Fibroblast of skin of scalp (primary cell): ENCODE data around the gene HECA.

Source experiments
- DNase-seq: peaks from one replicate; pipeline ENCODE4 v3.0.0-alpha.2; 2013

The HECA gene

DNA sequence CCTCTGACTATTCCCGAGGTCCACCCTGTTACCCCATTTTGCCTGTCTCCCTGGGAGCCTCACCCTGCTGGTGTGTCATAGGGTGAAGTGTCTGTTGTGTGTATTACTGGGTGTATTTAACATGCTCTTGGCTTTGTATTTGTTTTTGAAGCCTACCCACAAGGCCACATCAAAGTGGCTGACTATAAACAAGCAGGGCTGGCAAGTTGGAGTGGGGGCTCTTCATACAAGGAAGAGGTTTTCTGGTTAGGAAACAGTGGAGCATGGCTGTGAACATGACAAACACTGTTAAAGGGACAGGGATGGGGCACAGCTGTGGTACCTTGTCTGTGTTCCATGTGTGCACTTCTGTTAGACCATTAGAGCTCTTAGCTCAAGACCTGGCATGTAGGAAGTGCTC is 26.3 kb downstream of the HECA start:
- DNase-seq, result peak; percentile 31

GRCh38 chr6:139161817-139162284 is 27.0 kb downstream of the HECA start:
- no peak for DNase-seq

- no peak for DNase-seq
These were observed 29.1 kb downstream of the HECA start for GRCh38 chr6:139164001-139164400.

GRCh38 chr6:139165324-139165723 is 30.4 kb downstream of the HECA start:
- no peak for DNase-seq

DNA sequence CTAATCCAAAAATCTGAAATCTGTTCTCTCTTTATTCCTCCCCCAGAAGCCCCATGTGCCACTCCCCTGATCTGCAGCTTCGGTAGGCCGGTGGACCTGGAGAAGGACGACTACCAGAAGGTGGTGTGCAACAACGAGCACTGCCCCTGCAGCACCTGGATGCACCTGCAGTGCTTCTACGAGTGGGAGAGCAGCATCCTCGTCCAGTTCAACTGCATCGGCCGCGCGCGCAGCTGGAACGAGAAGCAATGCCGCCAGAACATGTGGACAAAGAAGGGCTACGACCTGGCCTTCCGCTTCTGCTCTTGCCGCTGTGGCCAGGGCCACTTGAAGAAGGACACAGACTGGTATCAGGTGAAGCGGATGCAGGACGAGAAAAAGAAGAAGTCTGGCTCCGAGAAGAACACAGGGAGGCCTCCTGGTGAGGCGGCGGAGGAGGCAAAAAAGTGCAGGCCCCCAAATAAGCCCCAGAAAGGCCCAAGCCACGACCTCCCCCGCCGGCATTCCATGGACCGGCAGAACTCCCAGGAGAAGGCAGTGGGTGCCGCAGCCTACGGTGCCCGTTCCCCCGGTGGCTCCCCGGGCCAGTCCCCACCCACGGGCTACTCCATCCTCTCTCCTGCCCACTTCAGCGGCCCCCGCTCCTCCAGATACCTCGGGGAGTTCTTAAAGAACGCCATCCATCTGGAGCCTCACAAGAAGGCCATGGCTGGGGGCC is 31.5 kb downstream of the HECA start:
- DNase-seq, result no peak

- no peak for DNase-seq
These were observed 32.1 kb downstream of the HECA start for GRCh38 chr6:139166956-139167313.

GRCh38 chr6:139172151-139172550 is 37.3 kb downstream of the HECA start:
- no peak for DNase-seq

- no peak for DNase-seq
These were observed 37.7 kb downstream of the HECA start for GRCh38 chr6:139172567-139172966.

- DNase-seq, result no peak
These were observed 38.3 kb downstream of the HECA start for GRCh38 chr6:139173172-139173571.

DNA sequence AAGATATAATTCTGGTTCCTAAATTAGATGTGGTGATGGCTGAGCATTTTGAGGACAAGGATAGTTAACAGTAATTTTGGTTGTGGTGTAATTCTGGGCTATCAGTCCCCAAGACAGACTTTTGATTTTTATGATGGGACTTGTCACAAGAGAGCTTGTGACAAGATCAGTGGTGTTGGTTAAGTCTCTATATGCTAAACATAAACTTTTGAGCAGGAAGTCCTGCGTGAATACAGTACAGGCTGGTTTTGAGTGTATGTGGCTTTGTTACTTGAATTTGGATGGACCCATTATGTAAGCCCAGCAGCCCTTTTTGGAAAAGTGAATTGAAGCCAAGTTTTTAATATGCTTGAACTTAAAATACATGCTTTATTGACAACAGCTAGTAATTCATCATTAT is 38.9 kb downstream of the HECA start:
- no peak for DNase-seq

- DNase-seq, result no peak
These were observed 40.1 kb downstream of the HECA start for GRCh38 chr6:139174961-139175360.

GRCh38 chr6:139175389-139175948 is 40.6 kb downstream of the HECA start:
- DNase-seq, result no peak

DNA sequence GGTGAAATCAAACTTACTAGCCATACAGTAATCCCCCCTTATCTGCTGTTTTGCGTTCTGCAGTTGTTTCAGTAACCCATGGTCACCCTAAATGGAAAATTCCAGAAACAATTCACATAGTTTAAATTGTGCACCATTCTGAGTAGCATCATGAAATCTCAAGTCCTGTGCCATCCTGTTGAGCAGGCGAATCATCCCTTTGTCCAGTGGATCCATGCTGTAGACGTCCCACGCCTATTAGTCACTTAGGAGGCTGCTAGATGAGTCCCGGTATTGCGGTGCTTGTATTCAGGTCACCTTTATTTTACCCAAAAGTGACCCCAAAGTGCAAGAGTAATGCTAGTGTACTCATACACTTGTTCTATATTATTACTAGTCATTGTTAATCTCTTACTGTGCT is 46.4 kb downstream of the HECA start:
- no peak for DNase-seq

GRCh38 chr6:139184047-139184446 is 49.2 kb downstream of the HECA start:
- no peak for DNase-seq

GRCh38 chr6:139184459-139184858 is 49.6 kb downstream of the HECA start:
- DNase-seq, result no peak

DNA sequence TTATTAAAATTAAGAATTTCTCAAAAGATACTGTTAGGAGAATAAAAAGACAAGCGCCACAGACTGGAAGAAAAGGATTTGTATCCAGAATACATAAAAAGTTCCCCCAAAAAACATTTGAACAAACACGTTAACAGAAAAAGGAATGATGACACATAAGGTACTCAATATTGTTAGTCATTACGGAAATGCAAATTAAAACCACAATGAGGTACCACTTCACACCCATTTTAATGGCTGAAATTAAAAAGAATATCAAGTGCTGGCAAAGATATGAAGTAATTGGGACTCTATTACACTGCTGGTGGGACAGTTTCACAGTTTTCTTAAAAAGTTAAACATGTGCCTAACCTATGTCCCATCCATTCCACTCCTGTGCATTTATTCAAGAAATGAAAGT is 51.4 kb downstream of the HECA start:
- no peak for DNase-seq

GRCh38 chr6:139186692-139187091 is 51.8 kb downstream of the HECA start:
- DNase-seq, result no peak

DNA sequence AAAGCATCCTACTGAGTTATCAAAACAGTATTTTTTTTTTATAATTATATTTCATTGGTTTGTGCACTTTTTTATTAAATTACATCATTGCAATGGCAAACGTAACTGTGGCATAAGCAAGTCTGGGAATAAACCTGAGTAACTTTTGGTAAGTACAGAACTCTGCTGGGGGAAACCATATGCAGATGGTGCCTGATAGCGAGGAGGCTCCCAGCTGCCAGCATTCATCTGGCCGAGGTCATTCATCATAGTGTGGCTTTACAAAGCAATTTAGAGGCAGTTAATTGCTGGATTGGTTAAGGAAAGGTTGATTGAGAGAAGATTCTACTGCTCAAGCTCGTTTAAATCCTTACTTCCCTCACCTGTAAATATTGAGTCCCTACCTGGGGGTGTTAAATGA is 52.6 kb downstream of the HECA start:
- no peak for DNase-seq

- no peak for DNase-seq
These were observed 54.8 kb downstream of the HECA start for GRCh38 chr6:139189665-139190064.

- no peak for DNase-seq
These were observed 59.9 kb downstream of the HECA start for GRCh38 chr6:139194740-139195139.

DNA sequence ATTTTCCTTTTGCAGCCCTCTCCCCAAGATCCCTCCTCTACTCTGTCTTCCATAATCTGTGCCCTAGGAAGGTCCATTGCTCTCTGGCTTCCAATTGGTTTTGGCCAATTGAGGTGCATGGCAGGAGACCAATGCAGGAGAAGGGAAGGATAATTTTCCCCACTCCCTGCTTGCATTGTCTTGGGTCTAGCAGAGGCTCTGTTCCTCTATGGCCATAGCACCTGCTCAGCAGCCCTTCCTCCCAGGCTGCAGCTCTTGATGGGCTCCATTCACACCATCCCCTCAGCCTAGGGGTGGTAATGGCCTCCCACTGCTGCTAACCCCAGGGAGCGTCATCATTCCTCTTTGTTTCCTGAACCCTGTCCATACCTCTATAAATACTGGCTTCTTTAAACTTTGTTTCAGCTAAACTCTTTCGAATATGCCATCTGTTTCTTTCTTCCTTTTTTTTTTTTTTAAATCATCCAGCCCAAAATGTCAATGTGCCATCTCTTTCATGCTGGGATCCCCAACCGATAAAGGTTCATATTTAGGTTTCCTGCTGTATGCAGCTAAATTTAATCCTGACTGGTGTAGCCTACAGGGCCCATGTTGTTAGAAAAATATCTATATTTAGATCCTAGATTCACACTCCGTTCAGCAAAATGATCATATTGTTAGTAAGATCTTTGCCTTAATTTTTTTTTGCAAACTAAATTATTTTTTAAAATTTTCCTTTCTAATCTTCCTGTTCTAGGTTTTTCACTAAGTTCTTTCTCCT is 63.8 kb downstream of the HECA start:
- DNase-seq, result no peak

DNA sequence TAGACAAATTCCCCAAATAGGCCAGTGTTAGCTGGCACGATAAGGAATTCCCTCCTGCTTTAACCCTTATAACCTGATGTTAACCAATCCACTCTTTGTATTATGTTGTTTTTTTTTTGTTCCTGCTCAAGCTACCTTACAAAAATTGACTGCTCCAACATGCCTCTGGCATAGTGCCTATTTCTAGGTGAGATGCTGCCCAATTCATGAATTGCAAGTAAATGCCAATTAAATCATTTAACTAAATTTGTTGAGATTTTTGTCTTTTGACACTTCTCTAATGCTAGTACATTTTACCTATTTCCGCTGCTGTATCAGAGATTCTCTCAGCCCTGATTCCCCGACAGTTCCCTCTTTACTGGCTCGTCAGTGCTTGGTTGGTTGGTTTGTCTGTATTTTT is 66.5 kb downstream of the HECA start:
- DNase-seq, result no peak

DNA sequence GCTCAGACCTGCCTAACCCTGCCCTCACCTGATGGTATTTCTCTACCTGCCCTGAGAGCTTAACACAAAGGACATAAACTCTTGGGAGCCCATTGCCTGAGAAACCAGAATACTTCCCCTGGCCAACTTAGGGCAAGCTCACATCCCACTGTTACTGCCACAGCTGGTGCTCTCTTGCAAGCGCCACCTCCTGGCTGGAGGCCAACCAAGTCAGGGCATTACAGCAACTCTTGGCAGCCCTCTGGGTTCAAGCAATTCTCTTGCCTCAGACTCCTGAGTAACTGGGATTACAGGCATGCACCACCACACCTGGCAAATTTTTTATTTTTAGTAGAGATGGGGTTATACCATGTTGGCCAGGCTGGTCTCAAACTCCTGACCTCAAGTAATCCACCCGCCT is 70.1 kb downstream of the HECA start:
- DNase-seq, result no peak

GRCh38 chr6:139205843-139206242 is 71.0 kb downstream of the HECA start:
- DNase-seq, result no peak
